Epithelial cell of esophagus (primary cell): ENCODE results near the gene NEBL.

Experiments
- DNase-seq: peaks from one replicate; pipeline ENCODE4 v3.0.0; 2010; ENCODE audit warnings: low read depth
- H3K4me3 ChIP-seq: 2 replicates; pipeline ENCODE4 v1.5.1; 2011; ENCODE audit warnings: mild to moderate bottlenecking, low read length, control low read depth
- CTCF ChIP-seq: IDR thresholded peaks from 2 replicates; pipeline ENCODE4 v1.5.1; 2011; ENCODE audit warnings: low read depth, mild to moderate bottlenecking, low read length, control low read depth, inconsistent platforms; ENCODE audit not compliant: insufficient read depth; ENCODE audit errors: missing control alignments

Gene NEBL

DNA sequence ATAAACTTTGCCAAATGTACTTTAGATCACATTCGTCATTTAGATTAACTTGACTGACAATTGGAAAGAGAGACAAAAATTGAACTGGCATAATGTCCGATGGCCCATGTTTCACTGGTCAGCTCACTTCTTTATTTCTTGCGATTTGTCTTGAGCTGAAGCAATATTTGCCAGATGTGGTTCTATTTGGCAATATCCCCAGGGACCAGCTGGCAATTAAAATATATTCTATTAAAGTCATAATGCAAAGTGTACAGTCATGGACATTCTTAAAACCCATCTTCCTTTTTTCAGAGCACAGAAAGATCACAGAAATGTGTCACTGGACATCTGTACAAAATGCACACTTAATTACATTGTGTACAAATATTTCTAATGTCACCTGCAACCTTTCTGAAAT, 26.3 kb downstream of the NEBL start:
- no peak for DNase-seq
- TF ChIP-seq CTCF, result no peak
- H3K4me3 ChIP-seq, result no peak overlapping the region

GRCh38 chr10:20863008-20863407, 34.1 kb downstream of the NEBL start:
- DNase-seq, result no peak
- no peak for TF ChIP-seq CTCF
- H3K4me3 ChIP-seq, result no peak overlapping the region

DNA sequence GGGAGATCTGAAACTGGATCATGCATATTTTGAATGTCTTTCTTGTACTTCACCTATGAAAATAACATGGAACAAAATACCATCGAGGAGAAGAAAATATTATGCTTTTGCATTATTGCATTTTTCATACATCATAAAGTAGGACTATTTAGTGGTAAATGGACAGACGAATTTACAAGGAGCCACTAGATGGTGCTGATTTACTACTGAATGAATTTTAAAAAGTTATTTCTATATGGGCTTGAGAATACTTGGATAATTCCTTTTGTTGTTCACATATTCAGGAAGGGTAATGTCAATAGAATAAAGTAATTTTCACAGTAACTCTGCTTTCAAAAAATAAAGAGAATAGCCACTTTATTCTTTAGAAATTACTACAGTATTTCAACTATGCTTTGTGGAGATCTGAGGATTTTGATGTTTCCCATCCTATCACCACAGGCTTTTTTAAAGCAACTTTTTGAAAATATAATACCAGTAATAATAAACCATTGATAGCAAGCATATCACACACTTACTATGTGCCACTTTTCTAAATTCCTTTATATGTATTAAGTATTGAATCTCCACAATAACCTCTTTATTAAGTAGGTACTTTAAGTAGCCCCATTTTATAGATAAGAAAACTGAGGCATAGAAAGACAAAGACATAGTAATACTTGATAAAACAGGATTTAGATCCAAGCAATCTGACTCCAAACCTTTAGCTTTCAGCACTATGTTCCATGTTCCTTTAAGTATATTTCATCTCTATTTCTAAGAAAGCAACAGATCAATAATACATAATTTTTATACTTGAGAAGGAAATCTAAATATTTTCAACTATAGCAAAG, 38.6 kb downstream of the NEBL start:
- TF ChIP-seq CTCF, result peak; percentile 40
- H3K4me3 ChIP-seq, result no peak overlapping the region
- peak; percentile 52 for DNase-seq

DNA sequence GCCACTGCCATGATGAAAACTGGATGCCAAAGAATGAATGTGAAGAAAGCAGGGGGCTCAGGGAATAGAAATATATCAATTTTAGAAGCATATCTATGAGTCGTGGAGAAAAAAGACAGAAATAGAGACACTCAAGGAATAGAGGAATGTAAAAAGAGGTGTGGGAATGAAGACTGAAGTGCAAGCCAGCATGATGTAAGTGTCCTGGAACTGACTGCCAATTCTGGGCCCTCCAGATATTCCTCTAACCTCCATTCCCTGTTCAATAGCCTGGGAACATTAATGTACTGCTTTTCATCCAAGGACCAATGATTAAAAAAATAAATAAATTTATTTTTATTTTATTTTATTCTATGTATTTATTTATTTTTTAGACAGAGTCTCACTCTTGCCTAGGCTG, 40.6 kb downstream of the NEBL start:
- TF ChIP-seq CTCF, result no peak
- no peak for DNase-seq
- H3K4me3 ChIP-seq, result no peak overlapping the region

GRCh38 chr10:20855398-20856038, 41.6 kb downstream of the NEBL start:
- H3K4me3 ChIP-seq, result no peak overlapping the region
- DNase-seq, result peak; percentile 49
- TF ChIP-seq CTCF, result peak; percentile 43

- no peak overlapping the region for H3K4me3 ChIP-seq
- no peak for TF ChIP-seq CTCF
- DNase-seq, result no peak
Measured at GRCh38 chr10:20853276-20853675, 43.8 kb downstream of the NEBL start.
